GM21381 (cell line): ENCODE data around the gene IER5L.

Experiments used
- ATAC-seq: cut with Tn5 transposase; IDR thresholded peaks from one replicate; pipeline ENCODE4 v1.9.1; 2021; ENCODE audit warnings: mild to moderate bottlenecking, moderate library complexity; ENCODE audit not compliant: unreplicated experiment

The IER5L gene

DNA sequence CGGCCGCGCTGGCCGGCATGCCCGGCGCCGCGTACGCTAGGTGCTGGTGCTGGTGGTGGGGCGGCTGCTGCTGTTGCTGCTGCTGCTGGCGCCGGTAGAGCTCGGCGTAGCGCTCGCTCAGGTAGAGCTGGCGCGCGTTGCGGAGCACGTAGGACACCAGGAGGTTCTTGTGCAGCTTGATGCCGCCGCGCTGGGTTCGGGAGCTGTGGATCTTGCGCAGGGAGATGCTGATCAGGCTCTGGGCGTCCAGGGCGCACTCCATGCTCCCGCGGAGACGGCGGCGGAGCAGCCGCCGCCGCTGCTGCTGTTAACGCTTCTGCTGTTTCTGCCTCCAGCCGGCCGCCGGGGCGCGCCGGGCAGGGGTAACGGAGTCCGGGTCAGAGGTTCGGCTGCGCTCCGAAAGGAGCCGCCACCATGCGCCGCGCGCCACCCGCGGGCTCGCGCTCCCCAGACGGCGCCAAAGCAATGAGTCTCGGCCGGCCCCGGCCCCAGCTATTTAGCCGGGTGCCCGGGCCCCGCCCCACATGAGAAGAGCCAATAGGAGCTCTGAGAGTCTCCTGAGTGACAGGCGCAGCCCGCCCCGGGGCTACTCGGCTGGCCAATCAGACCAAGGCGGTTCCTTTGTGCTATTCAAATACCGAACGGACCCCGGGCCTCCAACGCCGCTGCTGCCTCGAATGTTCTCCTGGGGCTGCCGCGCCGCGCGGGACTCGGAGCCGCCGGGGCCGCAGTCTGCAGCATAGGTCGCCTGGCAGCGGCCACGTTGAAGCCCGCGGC lies at the start of gene IER5L:
TSS of gene IER5L (minus strand) at position 471 of the 777 bp plus-strand sequence. CDS start at position 262, 209 bp downstream.
- ATAC-seq = peak; percentile 58

DNA sequence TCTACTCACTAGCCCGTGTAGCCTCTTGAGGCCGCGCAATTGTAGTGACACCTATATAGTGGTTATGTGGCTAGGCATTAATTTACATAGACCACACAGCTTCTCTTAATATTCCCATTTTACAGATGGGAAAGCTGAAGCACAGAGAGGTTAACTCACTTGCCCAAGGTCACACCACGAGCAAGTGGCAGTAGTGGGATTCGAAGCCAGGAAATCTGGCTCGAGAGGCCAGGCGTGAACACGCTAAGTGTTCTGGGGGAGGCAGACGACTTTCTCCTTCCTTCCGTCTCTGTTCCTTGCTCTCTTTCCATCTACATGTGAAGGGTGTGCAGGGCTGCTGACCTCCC lies 49.8 kb upstream of the IER5L start:
- no peak for ATAC-seq

DNA sequence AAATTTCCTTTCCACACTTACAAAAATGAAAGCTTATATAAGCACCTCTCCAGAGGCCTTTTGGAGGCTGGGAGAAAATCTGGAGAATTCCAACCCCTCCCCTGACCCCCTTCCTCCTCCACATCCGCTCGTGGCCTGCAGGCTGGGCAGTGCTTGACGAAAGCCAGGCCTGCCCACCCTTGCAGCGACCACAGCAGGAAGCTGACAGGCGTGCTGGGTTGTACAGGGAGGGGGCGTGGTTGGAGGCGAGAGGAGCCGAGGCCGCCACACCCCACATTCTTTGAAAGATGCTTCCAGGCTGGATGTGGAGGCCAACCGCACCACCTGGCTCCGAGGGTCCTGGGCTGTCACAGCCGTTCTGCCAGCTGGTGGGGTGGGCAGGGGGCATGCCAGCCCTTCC lies 47.8 kb upstream of the IER5L start:
- ATAC-seq = no peak

DNA sequence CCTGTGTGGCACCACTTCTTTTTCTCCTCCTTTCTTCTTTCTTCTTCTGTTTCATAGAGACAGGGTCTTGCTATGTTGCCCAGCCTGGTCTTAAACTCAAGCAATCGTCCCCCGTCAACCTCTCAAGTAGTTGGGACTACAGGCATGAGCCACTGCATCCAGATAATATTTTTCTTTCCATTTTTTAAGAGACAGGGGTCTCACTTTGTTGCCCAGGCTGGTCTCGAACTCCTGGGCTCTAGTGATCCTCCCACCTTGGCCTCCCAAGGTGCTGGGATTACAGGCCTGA lies 47.4 kb upstream of the IER5L start:
- no peak for ATAC-seq

DNA sequence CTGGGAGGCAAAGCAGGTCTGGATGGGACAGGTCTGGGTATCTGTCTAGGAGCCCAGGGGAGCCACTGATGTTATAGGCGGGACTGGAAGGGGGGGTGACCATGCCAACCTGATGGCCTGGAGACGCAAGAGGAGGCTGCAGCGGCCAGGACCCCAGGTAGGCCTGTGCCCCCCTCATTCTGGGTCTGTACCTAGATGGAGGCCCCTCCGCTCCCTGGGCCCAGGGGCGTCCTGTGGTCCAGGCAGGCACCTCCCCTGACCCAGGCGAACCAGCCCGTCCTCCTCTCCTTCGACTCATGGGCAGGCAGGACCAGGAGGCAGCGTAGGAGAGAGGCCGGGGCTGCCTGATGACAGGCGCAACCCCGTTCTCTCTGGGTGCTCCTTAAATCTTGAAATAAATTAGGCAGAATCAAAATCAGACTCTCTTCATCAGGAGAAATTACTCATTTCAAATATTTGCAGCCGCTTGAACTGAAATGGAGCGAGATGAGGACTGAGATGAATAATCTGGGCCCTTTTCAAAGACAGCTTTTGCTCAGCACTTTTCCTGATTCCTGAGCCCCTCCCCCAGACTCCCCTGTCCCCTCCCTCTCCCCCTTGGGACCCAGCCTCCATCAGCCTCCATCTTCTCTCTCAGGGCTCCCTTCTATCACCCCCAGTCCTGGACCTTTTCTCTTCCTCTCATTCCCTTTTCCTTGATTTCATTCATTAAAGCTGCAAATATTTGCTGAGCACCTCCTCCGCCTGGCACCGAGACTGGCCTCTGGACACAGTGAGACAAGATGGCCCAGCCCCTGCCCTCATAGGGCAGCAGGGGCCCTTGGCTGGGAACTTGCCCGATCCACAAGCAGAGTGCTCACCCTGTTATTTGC lies 46.8 kb upstream of the IER5L start:
- no peak for ATAC-seq

DNA sequence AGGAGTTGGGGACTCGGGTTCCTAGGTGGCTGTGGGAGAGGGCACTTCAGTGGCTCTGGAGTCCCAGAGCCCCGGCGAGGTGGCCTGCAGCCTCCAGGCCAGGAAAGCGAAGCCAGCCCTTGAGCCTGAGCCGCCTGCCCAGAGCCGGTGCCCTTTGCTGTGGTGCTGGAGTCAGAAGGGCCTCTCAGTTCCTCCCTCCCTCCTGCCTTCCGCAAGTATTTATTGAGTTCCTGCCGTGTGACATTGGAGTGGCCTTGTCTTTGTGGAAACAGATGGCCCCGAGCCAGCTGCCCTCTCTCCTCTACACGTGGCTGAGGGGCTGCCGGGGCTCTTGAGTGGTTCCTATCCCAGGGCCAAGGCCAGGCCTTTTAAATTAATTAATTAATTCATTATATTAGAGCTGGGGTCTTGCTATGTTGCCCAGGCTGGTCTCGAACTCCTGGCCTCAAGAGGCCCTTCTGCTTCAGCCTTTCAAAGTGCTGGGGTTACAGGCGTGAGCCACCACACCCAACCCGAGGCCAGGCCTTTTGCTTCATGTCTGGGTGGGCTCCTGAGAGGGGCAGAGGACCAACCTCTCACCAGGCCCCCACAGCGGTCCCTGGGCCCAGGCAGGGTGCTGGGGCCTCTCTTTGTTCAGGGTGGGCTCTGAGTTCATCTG lies 45.6 kb upstream of the IER5L start:
- no peak for ATAC-seq

DNA sequence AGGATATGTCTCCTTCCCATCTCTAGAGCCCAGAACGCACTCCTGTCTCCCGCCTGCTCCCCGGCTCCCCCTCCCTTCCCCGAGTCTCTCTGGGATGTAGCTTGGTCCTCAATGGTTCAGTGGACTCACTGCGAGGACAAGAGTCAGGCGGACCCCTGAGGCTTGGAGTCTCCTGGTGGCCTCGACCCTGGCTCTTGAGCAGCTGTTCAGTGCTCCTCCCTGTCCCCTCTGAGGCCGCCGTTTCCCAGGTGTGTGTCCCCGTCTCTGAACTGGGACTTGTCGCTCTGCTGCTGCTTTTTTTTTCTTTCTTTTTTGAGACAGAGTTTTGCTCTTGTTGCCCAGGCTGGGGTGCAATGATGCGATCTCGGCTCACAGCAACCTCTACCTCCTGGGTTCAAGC lies 44.8 kb upstream of the IER5L start:
- no peak for ATAC-seq

DNA sequence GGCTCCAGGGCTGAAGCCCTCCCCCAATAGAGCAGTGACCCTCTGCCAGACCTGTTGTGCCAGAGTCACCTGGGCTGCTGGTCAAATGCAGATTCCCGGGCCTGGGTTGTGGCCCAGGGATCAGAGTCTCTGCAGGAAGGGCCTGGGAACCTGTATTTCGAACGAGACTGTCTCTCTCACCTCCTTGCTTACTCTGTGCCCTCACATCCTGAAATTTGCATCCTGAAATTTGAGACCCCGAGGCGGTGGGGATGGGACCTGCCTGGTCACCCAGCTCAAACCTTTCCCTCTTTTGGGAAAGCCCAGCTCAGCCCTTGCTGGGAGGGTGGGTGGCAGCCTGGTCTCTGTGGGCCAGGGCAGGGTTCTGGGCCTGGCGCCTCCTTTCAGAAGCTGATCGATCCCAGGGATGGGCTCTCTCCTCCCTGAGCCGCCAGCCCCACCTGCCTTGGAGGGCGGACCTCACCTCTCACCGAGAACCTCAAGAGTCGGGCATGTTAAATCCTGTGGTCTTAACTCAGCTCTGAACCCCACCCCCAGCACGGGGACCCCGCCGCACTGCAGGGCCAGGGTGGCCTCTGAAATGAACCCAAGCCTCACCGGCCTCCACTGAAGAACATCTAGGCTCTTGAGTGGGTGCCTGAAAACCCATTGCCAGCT lies 44.0 kb upstream of the IER5L start:
- ATAC-seq = no peak

DNA sequence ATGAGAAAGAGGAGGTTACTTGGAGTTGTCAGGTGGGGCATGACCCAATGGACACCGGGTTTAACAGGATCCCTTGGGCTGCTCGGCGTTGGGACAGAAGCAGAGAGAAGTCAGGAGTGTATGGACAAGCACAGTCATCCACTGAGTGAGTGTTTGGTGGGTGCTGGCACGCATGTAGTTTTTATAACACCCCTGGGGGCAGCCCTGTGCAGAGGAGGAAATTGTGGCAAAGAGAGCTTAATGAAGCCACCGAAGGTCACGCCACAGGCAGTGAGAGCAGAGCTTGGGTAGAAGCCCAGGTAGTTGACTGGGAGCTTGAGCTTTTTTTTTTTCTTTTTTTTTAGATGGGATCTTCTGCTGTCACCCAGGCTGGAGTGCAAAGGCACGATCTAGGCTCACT lies 43.2 kb upstream of the IER5L start:
- ATAC-seq = no peak

DNA sequence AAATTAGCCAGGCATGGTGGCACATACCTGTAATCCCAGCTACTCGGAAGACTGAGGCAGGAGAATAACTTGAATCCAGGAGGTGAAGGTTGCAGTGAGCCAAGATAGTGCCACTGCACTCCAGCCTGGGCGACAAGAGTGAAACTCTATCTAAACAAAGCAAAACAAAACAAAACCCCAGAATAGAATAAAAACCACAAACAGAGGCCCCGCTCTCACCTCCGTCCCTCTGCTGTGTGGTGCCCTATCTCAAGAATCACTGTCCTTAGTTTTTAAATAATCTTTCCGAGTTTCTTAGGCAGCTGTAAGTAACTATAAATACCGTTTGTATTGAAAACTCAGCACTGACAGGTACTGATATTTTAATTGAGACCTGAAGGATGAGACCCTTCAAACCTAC lies 42.7 kb upstream of the IER5L start:
- no peak for ATAC-seq

DNA sequence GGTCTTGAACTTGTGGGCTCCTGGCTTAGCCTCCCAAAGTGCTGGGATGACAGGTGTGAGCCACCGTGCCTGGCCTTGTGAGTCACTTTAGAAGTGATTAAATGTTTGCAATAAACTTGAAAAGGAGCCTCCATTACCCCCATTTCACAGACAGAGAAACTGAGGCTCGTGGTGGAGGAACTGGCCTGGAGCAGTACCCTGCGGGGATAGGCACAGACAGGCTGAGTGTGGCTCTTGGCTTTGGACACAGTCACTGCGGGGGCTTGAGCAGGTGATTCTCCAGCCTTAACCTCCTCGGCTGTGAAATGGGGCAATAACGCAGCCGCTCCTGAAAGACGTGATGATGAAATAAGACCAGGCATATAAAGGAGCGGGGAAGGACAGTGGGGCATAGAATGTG lies 40.9 kb upstream of the IER5L start:
- ATAC-seq = no peak

DNA sequence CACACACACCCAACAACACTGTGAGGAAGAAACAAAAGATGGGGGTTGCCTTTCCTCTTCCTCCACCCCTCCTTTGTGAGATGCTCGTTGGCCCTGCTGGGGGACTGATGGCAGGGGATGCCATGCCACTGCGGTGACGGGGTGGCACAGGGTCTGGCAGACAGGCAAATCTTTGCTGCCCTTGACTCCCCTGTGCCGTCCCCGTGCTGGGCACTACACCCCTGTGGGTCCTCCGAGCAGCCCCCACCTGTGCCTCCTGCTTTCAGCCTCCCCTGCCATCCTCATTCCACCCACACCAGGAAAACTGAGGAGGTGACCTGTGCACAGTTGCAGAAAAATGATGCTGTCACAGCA lies 40.2 kb upstream of the IER5L start:
- ATAC-seq = no peak

DNA sequence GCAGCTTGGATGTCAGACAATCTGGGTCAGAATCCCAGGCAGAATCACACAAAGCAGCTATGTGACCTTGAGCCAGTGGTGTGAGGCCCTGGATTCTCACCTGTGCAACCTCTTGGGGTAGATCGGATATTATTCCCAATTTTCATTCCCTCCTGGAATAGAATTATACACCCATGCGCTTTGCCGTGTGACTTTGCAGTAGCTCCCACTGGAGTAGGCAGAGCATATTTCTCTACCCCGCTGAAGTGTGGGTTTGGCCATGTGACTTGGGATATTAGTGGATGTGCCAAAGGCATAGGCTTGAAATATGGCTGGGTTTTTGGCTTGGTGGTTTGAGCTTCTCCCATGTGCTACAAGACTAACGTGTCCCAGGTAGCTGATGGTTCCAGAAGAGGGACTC lies 35.5 kb upstream of the IER5L start:
- no peak for ATAC-seq

DNA sequence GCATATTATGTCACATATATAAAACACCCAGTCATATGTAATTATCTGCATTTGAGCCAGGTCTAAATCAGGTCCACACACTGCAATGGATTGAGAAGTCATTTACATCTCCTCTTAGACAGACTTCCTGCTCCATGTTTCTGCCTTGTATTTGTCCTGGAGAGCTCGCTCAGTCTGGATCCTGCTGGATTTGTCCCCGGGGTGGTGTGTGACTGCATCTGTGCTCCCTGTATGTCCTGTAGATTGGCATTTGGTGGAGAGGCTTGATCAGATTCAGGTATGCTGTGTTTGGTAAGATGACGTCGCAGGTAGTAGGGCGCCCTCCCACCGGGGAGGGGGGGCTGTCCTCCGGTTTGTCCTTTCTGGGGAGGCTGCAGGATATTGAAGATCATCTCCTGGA lies 33.6 kb upstream of the IER5L start:
- no peak for ATAC-seq

DNA sequence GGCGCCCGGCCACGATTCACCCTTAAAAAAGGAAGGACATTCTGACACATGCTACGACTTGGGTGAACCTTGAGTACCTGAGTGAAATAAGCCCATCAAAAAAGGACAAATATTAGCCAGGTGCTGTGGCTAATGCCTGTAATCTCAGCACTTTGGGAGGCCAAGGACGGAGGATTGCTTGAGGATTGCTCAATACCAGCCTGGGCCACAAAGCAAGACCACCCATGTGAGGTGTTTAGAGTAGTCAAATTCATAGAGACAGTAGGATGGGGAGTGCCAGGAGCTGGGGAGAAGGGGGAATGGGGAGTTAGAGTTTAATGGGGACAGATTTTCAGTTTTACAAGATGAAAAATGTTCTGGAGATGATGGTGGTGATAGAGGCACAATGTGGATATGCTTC lies 32.1 kb upstream of the IER5L start:
- ATAC-seq = no peak

DNA sequence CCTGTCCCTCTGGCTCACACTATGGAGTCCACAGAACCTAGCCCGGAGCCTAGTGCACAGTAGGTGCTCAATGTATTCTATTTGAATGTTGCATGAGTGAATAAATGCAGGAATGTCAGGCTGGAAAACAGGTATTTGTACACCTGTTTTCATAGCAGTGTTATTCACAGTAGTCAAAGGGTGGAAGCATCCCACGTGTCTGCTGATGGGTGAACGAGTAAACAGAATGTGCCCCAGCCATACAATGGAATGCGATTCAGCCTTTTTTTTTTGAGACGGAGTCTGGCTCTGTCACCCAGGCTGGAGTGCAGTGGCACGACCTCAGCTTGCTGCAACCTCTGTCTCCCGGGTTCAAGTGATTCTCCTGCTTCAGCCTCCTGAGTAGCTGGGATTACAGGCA lies 31.5 kb upstream of the IER5L start:
- no peak for ATAC-seq

DNA sequence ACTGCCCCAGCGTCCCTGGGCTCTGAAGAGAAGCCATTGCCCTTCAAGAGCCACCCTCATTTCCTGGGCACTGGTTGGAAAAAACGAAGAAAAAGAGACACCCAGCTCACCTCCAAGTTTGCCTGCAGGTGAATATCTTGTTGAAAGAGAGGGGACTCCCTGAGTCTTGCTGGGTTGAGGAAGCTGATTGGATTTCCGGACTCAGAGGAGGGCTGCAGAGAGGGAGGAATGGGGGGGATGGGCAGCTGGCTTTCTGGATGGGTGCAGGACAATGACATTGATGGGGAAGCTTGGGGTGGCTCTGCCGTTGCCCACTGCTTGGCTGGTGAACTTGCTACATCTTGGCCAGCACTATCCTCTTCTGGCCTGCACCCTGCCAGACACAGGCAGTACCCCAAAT lies 31.0 kb upstream of the IER5L start:
- ATAC-seq = no peak

DNA sequence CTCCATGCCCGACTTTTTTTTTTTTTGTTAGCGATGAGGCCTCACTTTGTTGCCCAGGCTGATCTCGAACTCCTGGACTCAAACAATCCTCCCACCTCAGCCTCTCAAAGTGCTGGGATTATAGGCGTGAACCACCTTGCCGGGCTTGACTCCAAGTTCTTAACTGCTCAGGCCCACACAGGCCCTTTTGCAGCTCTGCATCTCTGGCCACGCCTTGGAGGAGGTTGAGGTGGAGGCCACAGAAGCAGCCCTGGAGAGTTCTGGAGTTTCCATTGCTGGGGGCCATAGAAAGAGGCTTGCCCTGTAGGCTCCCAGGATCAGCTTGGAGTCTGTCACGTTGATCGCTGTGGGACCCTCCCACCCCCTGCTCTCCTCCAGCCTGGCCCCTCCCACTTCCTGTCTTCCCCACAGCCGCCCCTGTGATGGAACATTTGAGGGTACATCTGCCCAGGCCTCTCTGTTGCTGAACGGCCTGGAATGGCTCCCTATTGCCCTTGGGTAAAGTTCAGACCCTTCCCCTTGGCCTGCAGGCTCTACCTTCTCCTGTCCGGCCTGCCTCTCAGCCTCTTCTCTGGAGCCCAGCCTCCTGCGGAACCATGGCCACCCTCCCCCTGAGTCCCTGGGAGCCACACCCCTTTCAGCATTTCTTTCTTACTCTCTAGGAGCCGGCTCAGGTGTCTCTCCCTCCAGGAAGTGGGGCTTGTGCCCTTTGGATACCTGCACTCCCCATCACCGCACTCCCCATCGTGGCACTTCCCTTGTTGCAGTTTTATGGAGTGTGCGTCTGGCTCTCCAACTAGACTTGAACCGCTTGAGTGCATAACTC lies 30.4 kb upstream of the IER5L start:
- no peak for ATAC-seq

DNA sequence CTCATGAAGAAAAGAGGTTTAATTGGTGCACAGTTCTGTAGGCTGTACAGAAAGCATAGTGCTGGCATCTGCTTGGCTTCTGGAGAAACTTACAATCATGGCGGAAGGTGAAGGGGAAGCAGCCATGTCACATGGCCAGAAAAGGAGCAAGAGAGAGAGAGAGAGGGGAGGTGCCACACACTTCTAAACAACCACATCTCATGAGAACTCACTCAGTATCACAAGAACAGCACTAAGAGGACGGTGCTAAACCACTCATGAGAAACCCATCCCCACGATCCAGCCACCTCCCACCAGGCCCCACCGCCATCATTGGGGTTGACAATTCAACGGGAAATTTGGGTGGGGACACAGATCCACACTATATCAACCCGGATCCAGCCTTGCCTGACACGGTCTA lies 28.8 kb upstream of the IER5L start:
- ATAC-seq = no peak

DNA sequence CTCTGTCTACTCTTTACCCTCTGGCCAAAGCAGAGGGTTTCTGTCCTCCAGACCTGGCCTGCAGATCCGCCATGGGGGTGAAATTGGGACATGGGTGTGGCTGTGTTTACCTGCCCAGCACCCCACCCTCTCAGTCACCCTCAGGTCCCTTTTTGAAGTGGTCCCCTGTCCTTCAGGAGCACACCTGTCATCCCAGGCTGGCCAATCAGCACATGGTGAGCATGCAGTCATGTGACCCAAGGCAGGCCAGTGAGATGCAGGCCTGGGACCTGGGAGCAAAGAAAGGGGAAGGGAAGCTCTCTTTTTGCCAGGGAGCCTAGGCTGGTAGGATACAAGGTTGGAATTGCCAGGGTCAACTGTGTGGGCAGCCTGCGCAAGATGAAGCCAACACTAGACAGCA lies 28.3 kb upstream of the IER5L start:
- ATAC-seq = no peak

DNA sequence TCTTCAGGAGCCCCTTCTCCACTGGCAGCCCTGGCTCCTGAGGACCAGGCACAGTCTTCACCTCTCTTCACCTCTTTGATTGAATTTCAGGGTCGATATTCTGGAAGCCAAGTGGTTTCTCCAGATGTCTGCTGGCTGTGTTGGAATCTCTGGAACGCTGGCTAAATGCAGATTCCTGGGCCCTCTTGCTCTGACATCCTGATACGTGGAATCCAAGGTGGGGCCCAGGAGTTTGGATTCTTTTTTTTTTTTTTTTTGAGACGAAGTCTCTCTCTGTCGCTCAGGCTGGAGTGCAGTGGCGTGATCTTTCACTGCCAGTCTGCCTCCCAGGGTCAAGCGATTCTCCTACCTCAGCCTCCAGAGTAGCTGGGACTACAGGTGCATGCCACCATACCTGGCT lies 26.8 kb upstream of the IER5L start:
- ATAC-seq = no peak
